T-helper 1 cell (primary cell): ENCODE data around the gene LDLRAD3.
"Not testable (repeated sequence)": the region's sequence is repeated elsewhere in the genome, so short reads cannot be mapped to it uniquely, and the experiment has no call there.

Source experiments
- DNase-seq, 5 donors: peaks; one replicate each; pipeline ENCODE4 v3.0.0-alpha.2; 2012 to 2020

Gene LDLRAD3

DNA sequence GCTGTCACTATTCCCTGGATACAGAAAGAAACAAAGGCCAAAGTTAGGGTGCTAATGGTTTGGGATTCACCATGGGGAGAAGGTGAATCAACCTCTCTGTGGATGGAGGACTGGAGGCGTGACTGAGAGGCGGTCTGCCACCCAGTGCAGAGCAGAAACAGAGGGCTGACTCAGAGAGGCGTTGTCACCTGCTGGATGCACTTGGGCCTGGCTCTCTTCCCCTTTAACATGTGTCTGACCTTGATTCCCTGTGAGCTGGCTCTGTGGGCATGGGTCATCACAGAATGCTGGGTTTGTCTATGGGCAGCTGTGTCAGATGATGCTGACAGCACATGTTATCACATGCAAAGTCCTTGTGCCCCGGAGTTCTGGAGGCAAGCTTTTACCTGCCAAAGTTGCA, 75.9 kb downstream of the LDLRAD3 start:
- DNase-seq: no peak

DNA sequence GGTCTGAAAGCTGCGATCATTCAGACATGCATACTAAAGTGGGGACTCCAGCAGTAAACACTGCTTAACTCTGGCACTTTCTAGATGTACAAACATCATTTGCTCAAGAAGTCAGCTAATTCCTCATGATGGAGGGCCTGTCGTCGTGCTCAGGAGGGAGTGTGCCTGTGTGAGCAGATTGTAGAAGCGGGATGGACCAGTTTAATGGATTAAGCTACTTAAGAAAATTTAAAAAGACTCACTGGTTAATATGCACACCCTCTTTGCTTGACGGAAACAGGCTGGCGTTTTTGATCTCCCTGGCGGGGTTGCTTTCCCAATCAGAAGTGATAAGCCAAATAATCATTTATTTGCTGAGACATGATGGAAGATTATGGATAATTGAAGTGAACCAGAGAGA, 79.0 kb downstream of the LDLRAD3 start:
- no peak for DNase-seq

GRCh38 chr11:36023922-36024321, 80.1 kb downstream of the LDLRAD3 start:
- no peak for DNase-seq

GRCh38 chr11:36024716-36025115, 80.9 kb downstream of the LDLRAD3 start:
- DNase-seq: no peak

DNA sequence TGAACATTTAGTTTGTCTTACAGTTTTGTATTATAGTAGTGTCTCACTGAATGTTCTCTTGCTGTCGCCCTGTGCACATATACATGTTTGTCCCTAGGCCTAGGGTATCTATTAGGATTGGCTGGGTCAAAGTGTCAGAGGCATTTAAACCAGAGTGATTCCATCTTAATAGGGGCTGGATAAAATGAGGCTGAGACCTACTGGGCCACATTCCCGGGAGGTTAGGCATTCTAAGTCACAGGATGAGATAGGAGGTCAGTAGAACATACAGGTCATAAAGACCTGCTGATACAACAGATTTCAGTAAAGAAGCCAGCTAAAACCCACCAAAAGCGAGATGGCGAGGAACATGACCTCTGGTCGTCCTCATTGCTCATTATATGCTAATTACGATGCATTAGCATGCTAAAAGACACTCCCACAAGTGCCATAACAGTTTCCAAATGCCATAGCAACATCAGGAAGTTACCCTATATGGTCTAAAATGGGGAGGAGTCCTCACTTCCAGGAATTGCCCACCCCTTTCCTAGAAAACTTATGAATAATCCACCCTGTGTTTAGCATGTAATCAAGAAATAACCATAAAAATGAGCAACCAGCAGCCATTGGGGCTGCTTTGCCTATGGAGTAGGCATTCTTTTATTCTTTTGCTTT, 82.6 kb downstream of the LDLRAD3 start:
- DNase-seq: no peak

DNA sequence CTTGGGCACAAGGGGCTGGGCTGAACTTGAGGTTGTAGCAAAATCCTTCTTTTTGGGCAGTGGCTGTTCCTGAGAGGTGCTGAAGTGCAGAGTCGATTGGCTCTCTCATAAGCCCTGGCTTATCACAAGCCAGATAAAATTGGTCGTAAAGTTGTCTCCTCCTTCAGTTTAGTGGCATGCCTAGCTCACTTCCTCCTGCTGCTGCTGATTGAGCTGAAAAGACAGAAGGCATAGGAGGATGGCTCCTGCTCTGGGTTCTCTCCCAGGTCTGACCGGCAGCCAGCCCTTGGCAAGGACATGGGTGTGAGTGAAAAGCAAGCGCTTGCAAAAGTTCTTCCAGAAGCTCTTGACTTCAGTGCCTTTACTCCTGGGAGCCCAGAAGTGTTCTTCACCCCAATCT, 83.9 kb downstream of the LDLRAD3 start:
- DNase-seq: no peak

DNA sequence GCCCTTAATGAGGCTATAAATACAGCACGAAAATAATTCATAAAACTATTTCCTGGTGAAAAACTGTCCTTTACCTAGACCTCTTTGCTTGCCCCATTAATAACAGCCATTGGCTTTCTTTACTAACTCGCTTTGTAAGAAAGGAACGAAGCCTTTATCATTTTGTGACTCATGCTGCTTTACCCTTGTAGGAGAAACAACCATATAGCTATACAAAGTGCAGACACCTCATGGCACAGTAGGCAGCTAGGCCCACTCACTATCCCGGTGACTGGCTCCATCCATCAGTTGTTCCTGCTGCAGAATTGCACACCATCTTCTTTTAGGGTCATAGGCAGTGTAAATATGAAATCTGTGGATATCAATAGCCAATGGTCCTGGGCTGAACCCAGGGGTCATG, 85.8 kb downstream of the LDLRAD3 start:
- no peak for DNase-seq

DNA sequence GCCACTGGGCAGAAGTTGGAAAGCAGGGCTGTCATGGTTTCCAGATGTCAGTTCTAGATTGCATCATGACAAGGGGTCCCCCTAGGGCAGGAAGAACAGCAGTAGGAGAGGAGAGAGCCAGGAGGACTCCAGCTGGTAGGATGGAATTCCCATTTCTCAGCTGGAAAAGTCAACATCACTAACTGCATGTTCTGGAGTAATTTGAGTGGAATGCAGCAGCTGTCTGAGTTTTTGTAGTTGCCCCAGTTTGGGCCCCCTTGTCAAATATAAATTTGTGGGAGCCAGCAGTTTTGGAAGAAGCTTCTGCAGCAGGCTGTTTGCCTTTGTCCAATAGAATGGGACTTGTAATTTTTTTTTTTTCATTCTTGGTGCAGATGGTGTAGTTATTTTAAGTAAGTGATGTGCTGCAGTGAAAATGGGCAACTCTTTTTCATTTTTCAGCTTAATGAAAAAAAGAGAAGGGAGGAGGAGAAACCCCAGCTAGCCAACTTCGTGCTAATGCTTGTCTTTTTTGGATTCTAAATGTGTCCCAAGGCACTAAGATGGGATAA, 86.9 kb downstream of the LDLRAD3 start:
- no peak for DNase-seq

DNA sequence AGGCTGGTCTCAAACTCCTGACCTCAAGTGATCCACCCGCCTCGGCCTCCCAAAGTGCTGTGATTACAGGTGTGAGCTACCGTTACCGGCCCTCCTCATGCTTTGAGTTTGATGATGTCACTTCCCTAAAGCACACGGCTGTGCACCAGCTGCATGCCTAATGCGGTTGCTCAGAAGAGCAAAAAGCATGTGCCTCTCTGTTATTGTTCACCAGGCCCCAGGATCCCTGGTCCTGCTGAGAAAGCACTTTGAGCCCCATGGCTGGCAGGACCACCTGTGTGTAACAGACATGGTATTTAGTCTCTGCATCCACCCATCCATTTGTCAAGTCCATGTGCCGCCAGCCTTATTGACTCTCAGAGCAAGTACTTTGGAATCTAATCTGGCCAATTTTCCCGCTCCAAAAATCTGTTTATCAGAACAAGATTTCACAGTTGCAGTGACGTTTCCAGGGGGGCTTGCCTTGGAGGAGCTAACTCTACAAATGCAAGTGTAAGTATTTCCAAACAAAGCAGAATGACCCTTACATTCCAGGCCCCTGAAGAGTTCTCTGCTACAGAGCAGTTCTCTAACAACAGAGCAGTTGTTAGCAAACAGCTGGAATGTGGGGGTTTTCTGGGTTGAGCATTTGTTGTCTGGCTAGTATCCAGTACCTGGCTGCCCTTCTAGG, 89.4 kb downstream of the LDLRAD3 start:
- no peak for DNase-seq

- no peak for DNase-seq
These were observed 90.1 kb downstream of the LDLRAD3 start for GRCh38 chr11:36033936-36034335.

- DNase-seq: no peak
These were observed 90.9 kb downstream of the LDLRAD3 start for GRCh38 chr11:36034551-36035331.

DNA sequence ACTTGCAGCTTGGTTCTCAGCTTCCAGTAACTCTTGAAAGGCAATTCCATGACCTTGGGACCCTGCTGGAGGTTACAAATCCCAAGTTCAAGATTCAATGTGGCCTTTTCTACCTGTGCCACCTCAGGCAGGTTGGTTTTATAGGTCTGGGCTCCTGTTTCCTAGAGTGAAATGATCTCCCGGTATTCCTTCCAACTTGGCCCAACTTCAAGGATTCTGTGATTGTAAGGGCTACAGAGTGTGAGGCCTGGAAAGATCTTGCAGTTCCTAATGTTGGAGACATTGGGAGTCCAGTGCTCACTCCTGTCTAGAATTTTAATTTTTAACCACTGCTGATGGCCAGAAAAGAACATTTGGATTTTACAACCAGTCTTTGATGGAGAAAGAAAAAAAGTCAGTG, 91.6 kb downstream of the LDLRAD3 start:
- no peak for DNase-seq

GRCh38 chr11:36035999-36036398, 92.1 kb downstream of the LDLRAD3 start:
- no peak for DNase-seq

DNA sequence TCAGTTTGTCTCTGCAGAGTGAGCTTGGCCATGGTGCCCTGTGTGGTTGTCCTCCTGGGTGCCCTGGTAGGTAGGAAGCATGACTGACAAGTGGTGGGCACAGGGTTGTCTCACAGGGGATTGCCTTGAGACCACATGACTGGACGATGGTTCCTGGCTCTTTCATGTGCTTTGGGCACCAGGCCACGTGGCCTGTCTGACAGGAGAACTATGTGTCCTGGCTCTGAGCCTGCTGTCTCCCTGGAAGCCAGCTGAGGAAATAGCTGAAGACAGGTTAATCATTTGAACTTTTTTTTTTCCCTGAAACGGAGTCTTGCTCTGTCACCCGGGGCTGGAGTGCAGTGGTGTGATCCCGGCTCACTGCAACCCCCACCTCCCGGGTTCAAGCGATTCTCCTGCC, 93.2 kb downstream of the LDLRAD3 start:
- DNase-seq: no peak

DNA sequence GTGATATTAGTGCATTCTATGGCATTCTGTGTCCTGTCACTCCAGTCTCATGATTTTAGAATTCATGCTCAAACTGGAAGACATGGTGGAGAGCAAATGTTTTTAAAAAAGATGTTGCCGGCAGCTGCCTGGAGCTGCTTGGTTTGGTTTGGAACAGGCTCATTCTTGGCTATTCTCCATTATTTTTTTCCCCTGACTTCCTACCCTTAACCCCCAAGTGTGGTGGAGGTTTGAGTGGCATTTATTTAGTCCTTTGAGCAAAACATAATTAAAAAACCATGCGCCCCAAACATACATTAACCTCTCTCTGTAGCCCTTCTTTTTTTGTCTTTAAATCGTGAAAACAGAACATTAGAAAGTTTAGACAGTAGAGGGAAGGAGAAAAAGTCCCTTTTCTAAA, 94.7 kb downstream of the LDLRAD3 start:
- DNase-seq: no peak

DNA sequence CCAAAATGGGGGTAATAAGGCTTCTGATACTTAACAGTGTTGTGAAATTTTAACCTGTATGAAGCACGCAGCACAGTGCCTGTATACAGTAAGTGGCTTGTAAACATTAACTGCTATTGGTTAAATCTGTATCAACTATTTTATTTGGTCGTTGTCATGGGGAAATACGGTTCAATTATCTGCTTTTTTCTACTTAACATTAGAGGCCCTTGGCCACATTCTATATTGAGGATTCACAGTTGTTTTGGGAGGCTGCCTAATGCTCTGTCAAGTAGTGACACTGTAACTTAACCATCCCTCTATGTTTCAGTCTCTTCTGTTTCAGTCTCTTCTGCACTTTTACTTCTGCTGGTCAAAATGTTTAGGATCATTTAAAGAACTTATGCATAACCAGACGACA, 95.6 kb downstream of the LDLRAD3 start:
- DNase-seq: no peak

DNA sequence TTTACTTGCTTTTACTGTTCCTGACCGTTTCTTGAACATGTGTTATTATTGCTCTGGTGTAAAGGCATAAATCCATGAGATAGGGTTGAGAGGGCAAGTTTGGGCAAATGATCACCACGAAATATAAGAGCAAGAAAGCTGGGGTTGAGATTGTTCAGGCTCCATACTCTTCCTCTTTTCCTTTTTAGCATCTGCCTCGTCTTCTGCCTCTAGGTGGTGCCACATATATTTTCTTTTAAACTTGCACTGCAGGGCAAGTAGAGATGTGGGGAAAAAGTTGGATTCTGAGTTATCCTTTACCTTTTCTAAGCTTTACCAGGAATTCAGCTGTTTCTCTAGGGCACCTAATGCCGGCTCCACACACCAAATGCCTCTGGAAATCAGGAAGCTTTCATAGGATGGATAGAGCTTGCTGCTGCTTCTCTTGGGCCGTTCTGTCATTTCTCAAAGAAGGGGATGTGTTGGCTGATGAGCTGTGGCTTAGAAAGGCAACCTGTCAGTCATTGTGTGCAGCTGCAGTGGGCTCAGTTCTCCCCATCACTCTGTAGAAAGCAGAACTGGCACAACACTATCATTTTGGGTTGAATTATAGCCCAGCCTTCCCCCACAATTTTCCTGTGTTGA, 98.2 kb downstream of the LDLRAD3 start:
- DNase-seq: peak in 1 of 5 donors; percentile 2

DNA sequence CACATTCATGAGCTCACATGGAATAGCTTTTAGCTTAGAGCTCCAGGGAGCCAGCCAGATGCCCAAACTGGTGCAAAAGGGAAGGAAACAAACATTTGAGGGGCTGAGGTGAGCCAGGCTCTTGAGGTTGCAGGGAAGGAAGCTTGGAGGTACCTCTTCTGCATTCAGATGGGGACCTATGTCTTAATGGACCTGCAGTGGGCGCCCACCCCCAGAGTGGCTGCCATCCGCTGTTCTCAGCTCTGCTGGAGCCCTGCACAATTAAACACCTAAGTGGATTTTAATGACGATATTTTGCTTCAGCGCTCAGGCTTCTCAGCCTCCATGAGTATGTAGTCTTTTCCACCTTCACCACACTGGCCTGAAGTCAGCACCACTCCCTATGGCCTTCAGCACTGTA, 100.8 kb downstream of the LDLRAD3 start:
- no peak for DNase-seq

- not testable (repeated sequence) for DNase-seq
These were observed 102.1 kb downstream of the LDLRAD3 start for GRCh38 chr11:36045945-36046344.

DNA sequence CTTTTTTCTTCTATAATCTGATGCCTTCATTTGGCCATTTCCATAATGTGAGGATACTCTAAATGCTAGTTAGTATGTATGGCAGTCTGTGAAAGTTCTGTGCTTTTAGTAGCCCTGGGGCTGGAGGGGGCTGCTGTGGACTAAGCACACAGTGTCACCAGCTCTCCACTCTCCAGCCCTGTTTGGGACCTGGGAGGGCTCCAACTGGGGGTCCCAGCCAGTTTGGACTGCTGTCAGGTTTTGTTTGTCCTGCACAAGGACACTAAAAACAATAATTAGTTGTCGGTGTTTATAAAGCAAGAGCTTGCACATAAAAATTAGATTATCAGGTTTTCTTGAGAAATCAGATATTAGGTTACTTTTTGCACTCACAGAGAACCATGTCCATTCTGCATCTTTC, 103.1 kb downstream of the LDLRAD3 start:
- no peak for DNase-seq

- DNase-seq: no peak
These were observed 103.5 kb downstream of the LDLRAD3 start for GRCh38 chr11:36047344-36047743.

GRCh38 chr11:36048496-36049247, 104.8 kb downstream of the LDLRAD3 start:
- DNase-seq: no peak
